HEK293T (cell line): ENCODE results near the gene PTER.

Source experiments
- BHLHE40 ChIP-seq: fragments of 450-650 bp; IDR thresholded peaks from 2 replicates; pipeline ENCODE4 v1.6.1; 2016; ENCODE audit warnings: mild to moderate bottlenecking, moderate library complexity, borderline replicate concordance
- FOXA1 ChIP-seq: fragments of 450-650 bp; IDR thresholded peaks from 2 replicates; pipeline ENCODE4 v1.6.1; 2016; ENCODE audit warnings: mild to moderate bottlenecking
- FOXM1 ChIP-seq: fragments of 450-650 bp; IDR thresholded peaks from 2 replicates; pipeline ENCODE4 v1.6.1; 2017; ENCODE audit warnings: mild to moderate bottlenecking, borderline replicate concordance
- HDGF ChIP-seq: fragments of 450-650 bp; IDR thresholded peaks from 2 replicates; pipeline ENCODE4 v1.6.1; 2017; ENCODE audit warnings: antibody characterized with exemption, borderline replicate concordance

DNA sequence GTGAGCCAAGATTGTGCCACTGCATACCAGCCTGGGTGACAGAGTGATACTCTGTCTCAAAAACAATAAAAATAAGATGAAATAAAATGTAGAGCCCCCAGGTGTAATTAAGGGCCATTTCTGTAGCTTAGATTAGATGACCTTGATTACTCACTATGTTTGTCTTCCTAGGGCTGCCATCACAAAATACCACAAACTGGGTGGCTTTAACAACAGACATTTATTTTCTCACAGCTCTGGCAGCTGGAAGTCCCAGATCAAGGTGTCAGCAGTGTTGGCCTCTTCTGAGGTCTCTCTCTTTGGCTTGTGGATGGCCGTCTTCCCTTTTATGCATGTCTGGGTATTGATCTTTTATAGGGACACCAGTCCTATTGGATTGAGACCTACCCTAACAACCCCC lies 6.1 kb downstream of the PTER start:
- TF ChIP-seq HDGF: no peak
- no peak for TF ChIP-seq BHLHE40
- no peak for TF ChIP-seq FOXM1
- no peak for TF ChIP-seq FOXA1
